Ascending aorta (tissue), 2 donors: ENCODE measurements around the gene ADCY1. TPM values are rescaled to one million over a fixed set of nuclear protein-coding genes. Genes with fewer than 3 reads are reported as not detected.

ENCODE experiments used
- DNase-seq, 2 donors: peaks; one replicate each; pipeline ENCODE4 v3.0.0-alpha.2; 2019; ENCODE audit warnings: low spot score in 2 of 2
- H3K27ac ChIP-seq, 2 donors: fragments of 200-600 bp; sonication (generic); one replicate each; pipeline ENCODE4 v1.5.1; 2016 to 2017; ENCODE audit warnings: mild to moderate bottlenecking in 1 of 2
- H3K27me3 ChIP-seq: fragments of 200-600 bp; sonication (generic); one replicate; pipeline ENCODE4 v1.5.1; 2017
- H3K36me3 ChIP-seq, 2 donors: fragments of 200-600 bp; sonication (generic); one replicate each; pipeline ENCODE4 v1.5.1; 2016
- H3K4me1 ChIP-seq, 2 donors: fragments of 200-600 bp; sonication (generic); one replicate each; pipeline ENCODE4 v1.5.1; 2016 to 2017; ENCODE audit warnings: mild to moderate bottlenecking in 1 of 2
- H3K4me3 ChIP-seq, 2 donors: fragments of 200-600 bp; sonication (generic); one replicate each; pipeline ENCODE4 v1.5.1; 2016 to 2017; ENCODE audit warnings: mild to moderate bottlenecking in 1 of 2
- H3K9me3 ChIP-seq, 2 donors: fragments of 200-600 bp; sonication (generic); one replicate each; pipeline ENCODE4 v1.5.1; 2016
- intact Hi-C: fragments of 100-400 bp; cut with DNase I; formaldehyde crosslinking; loops from one replicate; pipeline ENCODE4 v1.15.1; 2023
- total RNA-seq: library from RNA; depleted of rRNA; stranded (reverse); fragments of >200 nt; gene quantifications from one replicate; pipeline ENCODE4 v1.1.0, GENCODE V29; 2016
- TF ChIP-seq, protein P1 (sequence below), 3 experiments: fragments of 200-600 bp in 2 of 3; fragments of 450-650 bp in 1 of 3; sonication (generic) in 2 of 3; IDR thresholded peaks; one replicate each; pipeline ENCODE4 v1.5.1; 2016 to 2019; ENCODE audit warnings: antibody characterized with exemption in 3 of 3, mild to moderate bottlenecking in 1 of 3, moderate library complexity in 1 of 3

Gene ADCY1
- total RNA-seq, 1 donor from 2014 or later: 3.6 TPM

DNA sequence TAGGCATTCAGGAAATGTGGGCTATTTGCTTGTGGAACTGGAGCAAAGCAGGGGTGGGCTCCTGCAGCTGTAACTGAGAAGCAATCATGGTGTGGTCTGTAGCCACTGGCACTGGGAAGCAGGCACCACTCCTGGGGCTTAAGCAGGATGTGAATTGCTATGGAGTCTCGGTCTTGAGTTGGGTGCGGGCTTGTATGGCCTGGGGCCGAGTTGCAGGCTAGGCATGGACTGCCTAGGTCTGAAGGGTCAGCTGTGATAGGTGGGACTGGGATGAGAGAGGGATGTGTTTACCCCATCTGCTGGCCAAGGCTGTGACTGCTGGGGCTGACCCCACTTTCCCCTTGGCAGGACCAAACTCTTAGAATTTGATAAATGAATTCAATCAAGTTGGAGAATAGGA, 43.0 kb downstream of the ADCY1 start:
- H3K9me3 ChIP-seq: peaks cover 0 to 10% of the 10 kb centered on the region in 2 donors
- H3K4me3 ChIP-seq: no peak overlapping the region
- H3K4me1 ChIP-seq: no peaks in the 10 kb centered on the region
- no peak overlapping the region for H3K27ac ChIP-seq
- no peaks in the 10 kb centered on the region for H3K36me3 ChIP-seq
- DNase-seq: no peak
- intact Hi-C loops: no loop called here
- no peaks in the 10 kb centered on the region for H3K27me3 ChIP-seq
- TF ChIP-seq, protein P1, sequence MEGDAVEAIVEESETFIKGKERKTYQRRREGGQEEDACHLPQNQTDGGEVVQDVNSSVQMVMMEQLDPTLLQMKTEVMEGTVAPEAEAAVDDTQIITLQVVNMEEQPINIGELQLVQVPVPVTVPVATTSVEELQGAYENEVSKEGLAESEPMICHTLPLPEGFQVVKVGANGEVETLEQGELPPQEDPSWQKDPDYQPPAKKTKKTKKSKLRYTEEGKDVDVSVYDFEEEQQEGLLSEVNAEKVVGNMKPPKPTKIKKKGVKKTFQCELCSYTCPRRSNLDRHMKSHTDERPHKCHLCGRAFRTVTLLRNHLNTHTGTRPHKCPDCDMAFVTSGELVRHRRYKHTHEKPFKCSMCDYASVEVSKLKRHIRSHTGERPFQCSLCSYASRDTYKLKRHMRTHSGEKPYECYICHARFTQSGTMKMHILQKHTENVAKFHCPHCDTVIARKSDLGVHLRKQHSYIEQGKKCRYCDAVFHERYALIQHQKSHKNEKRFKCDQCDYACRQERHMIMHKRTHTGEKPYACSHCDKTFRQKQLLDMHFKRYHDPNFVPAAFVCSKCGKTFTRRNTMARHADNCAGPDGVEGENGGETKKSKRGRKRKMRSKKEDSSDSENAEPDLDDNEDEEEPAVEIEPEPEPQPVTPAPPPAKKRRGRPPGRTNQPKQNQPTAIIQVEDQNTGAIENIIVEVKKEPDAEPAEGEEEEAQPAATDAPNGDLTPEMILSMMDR (IDR thresholded peaks at IDR 0.05): no peak

DNA sequence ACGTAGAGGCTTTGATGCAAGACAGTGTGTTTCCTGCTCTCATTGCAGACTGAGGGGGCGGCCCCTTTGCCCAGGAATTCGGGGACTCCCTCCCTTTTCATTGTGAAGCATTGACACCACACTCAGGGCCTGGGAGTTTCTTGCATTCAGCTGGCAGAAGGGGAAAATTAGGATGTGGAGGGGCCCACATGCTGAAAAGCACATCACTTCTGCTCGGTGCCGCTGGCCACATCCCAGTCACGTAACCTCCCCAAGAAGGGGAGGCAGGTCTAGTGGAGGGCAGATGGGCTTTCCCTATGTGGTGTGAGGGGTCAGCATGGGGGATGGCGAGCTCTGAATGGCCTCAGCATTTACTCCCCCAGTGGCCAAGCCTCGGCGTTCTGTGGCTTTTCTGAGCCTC, 47.9 kb downstream of the ADCY1 start:
- Histone ChIP-seq H3K4me1 (no peaks in the 10 kb centered on the region), H3K4me3 (no peak overlapping the region), H3K36me3 (no peaks in the 10 kb centered on the region), H3K27ac (no peak overlapping the region), H3K27me3 (no peaks in the 10 kb centered on the region), H3K9me3 (peaks cover 0 to 3% of the 10 kb centered on the region in 2 donors)
- intact Hi-C loops: no loop called here
- TF ChIP-seq, protein P1 (IDR thresholded peaks at IDR 0.05): no peak
- DNase-seq: no peak

DNA sequence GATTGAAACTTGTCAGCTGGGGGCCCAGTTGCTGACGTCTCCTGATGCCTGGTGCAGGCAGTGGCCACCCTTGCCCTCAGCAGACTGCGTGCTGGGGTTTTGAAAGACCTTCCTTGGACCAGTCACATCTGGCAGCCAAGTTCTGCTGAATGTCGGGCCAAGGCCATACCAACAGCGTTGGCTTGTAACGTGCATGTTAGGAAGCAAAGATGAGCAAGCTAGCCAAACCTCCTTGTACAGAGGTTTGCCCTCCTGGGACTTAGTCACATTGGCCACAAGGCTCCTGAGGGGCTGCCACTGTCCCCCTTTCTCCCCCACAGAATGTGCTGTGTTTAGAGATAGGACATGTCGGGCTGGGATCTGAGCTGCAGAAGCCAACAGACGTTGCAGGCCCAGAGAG, 49.0 kb downstream of the ADCY1 start:
- TF ChIP-seq, protein P1 (IDR thresholded peaks at IDR 0.05): no peak
- Histone ChIP-seq H3K36me3 (no peaks in the 10 kb centered on the region), H3K27ac (no peak overlapping the region), H3K4me1 (no peaks in the 10 kb centered on the region), H3K4me3 (no peak overlapping the region), H3K9me3 (peaks cover 0 to 3% of the 10 kb centered on the region in 2 donors), H3K27me3 (no peaks in the 10 kb centered on the region)
- DNase-seq: no peak
- intact Hi-C loops: no loop called here

- intact Hi-C loops: no loop called here
- TF ChIP-seq, protein P1 (IDR thresholded peaks at IDR 0.05): no peak
- DNase-seq: no peak
Measured at GRCh38 chr7:45623740-45624391, 49.7 kb downstream of the ADCY1 start.

DNA sequence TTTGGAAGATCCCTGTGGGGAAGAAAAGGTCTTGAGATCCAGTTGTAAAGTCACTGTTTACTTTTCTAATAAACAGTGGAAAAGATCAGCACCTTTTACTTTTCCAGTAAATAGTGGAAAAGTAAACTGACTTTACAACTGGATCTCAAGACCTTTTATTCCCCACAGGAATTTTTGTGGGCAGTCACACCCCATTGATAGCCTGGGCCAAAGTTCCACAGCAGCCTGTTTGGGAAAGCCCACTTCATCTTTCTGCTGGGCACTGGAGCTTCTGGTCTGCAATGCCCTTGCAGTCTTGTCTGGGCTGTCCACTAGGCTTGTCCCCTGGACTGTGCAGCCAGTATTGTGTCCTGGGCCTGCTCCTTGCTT, 50.2 kb downstream of the ADCY1 start:
- TF ChIP-seq, protein P1 (IDR thresholded peaks at IDR 0.05): no peak
- Histone ChIP-seq H3K36me3 (no peaks in the 10 kb centered on the region), H3K27ac (no peak overlapping the region), H3K27me3 (no peaks in the 10 kb centered on the region), H3K9me3 (peaks cover 0 to 7% of the 10 kb centered on the region in 2 donors), H3K4me1 (no peaks in the 10 kb centered on the region), H3K4me3 (no peak overlapping the region)
- no peak for DNase-seq
- intact Hi-C loops: no loop called here

More at GRCh38 chr7:45623740-45624391, 49.7 kb downstream of the ADCY1 start:
- H3K4me1 ChIP-seq: no peaks in the 10 kb centered on the region
- no peaks in the 10 kb centered on the region for H3K36me3 ChIP-seq
- no peak overlapping the region for H3K27ac ChIP-seq
- H3K9me3 ChIP-seq: peaks cover 0 to 3% of the 10 kb centered on the region in 2 donors
- no peak overlapping the region for H3K4me3 ChIP-seq
- no peaks in the 10 kb centered on the region for H3K27me3 ChIP-seq

GRCh38 chr7:45625067-45625466, 50.9 kb downstream of the ADCY1 start:
- TF ChIP-seq, protein P1 (IDR thresholded peaks at IDR 0.05): no peak
- H3K9me3 ChIP-seq: peaks cover 0 to 7% of the 10 kb centered on the region in 2 donors
- H3K27me3 ChIP-seq: no peaks in the 10 kb centered on the region
- no peak overlapping the region for H3K4me3 ChIP-seq
- H3K27ac ChIP-seq: no peak overlapping the region
- H3K4me1 ChIP-seq: no peaks in the 10 kb centered on the region
- DNase-seq: no peak
- intact Hi-C loops: no loop called here
- no peaks in the 10 kb centered on the region for H3K36me3 ChIP-seq
